Gastroesophageal sphincter (tissue), 3 donors: Measurements from ENCODE around the gene STK32B.

Experiments
- POLR2AphosphoS5 ChIP-seq: sonication (generic); formaldehyde crosslinking; IDR thresholded peaks from one replicate; pipeline ENCODE4 v1.6.1; 2017; ENCODE audit warnings: antibody characterized with exemption
- TF ChIP-seq, protein P1 (sequence below), 4 experiments: fragments of 200-600 bp in 2 of 4; fragments of 450-650 bp in 2 of 4; sonication (generic) in 1 of 4; IDR thresholded peaks; one replicate each; pipeline ENCODE4 v1.5.1; 2017 to 2019; ENCODE audit warnings: antibody characterized with exemption in 4 of 4, mild to moderate bottlenecking in 2 of 4, moderate library complexity in 2 of 4

DNA sequence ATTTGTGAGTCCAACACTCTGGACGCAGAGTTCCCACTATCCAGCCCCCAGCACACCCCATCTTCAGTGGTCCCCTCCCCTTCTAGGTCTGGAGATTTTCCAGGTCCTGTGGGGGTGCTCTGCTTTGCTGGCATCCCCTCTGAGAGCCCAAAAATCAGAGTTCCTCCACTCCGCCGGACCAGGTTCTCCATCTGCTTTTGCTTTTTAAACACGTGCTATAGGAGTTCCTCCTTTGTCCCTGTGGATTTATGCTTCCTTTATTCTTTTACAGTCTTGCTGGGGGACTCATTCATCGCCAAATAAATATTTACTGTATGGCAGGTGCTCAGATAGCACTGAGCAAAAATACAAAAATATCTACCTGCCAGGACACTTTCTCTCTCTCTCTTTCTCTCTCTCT is 324.7 kb downstream of the STK32B start:
- TF ChIP-seq, protein P1, sequence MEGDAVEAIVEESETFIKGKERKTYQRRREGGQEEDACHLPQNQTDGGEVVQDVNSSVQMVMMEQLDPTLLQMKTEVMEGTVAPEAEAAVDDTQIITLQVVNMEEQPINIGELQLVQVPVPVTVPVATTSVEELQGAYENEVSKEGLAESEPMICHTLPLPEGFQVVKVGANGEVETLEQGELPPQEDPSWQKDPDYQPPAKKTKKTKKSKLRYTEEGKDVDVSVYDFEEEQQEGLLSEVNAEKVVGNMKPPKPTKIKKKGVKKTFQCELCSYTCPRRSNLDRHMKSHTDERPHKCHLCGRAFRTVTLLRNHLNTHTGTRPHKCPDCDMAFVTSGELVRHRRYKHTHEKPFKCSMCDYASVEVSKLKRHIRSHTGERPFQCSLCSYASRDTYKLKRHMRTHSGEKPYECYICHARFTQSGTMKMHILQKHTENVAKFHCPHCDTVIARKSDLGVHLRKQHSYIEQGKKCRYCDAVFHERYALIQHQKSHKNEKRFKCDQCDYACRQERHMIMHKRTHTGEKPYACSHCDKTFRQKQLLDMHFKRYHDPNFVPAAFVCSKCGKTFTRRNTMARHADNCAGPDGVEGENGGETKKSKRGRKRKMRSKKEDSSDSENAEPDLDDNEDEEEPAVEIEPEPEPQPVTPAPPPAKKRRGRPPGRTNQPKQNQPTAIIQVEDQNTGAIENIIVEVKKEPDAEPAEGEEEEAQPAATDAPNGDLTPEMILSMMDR (IDR thresholded peaks at IDR 0.05) = no peak
- TF ChIP-seq POLR2AphosphoS5 = no peak
